Transverse colon (tissue), 4 donors: Measurements from ENCODE around the gene TBX3.

Experiments used
- POLR2AphosphoS5 ChIP-seq, 3 donors: sonication (generic); formaldehyde crosslinking; IDR thresholded peaks; one replicate each; pipeline ENCODE4 v1.6.1; 2016; ENCODE audit warnings: antibody characterized with exemption in 3 of 3
- TF ChIP-seq, protein P1 (sequence below), 5 experiments: fragments of 200-600 bp in 3 of 5; fragments of 450-650 bp in 2 of 5; sonication (generic) in 3 of 5; IDR thresholded peaks; 1 replicate in 2 of 5; 2 replicates in 3 of 5; pipeline ENCODE4 v1.5.1; 2016 to 2017; ENCODE audit warnings: antibody characterized with exemption in 5 of 5, inconsistent platforms in 3 of 5, mild to moderate bottlenecking in 2 of 5, moderate library complexity in 1 of 5

DNA sequence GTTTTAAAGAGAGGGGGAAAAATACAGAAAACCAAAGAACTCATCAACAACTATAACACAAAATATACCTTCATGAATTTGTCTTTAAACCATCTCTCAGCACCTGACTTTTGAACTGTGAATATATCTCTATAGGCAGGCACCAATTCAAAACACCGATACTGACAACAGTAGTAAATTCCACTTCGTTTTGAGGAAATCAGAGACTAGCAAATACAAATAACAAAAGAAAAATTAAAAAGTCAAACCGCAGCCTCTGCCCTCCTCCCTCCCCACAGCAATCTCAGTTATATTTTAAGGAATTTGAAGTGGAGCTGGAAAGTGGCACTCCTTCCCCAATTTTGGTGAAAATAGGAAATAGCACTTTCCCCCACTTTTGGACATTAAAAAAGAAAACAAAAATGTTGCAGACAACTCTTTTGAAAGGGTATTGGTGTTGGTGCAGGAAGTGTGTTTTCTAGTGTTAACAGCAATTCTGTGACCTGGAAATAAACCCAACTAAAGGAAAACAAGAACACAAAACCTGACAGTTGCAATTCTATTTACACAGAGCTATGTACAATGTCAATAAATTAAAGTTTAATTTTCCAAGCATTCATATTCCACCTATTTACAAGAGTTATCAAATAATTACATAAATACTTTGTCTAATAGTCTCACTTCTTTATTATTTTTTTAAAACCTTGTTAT is 13.5 kb downstream of the TBX3 start:
- TF ChIP-seq, protein P1, sequence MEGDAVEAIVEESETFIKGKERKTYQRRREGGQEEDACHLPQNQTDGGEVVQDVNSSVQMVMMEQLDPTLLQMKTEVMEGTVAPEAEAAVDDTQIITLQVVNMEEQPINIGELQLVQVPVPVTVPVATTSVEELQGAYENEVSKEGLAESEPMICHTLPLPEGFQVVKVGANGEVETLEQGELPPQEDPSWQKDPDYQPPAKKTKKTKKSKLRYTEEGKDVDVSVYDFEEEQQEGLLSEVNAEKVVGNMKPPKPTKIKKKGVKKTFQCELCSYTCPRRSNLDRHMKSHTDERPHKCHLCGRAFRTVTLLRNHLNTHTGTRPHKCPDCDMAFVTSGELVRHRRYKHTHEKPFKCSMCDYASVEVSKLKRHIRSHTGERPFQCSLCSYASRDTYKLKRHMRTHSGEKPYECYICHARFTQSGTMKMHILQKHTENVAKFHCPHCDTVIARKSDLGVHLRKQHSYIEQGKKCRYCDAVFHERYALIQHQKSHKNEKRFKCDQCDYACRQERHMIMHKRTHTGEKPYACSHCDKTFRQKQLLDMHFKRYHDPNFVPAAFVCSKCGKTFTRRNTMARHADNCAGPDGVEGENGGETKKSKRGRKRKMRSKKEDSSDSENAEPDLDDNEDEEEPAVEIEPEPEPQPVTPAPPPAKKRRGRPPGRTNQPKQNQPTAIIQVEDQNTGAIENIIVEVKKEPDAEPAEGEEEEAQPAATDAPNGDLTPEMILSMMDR (IDR thresholded peaks at IDR 0.05) = no peak
- no peak for TF ChIP-seq POLR2AphosphoS5 (IDR thresholded peaks at IDR 0.05)
